Kidney (tissue), 22 donors: ENCODE measurements around the gene GALNT9. TPM values are rescaled to one million over a fixed set of nuclear protein-coding genes. Genes with fewer than 3 reads are reported as not detected.
"Not testable (repeated sequence)": the region's sequence is repeated elsewhere in the genome, so short reads cannot be mapped to it uniquely, and the experiment has no call there.

Source experiments
- DNase-seq, 5 donors: peaks; one replicate each; pipeline ENCODE4 v3.0.0-alpha.2; 2013 to 2020
- FAIRE-seq: peaks from 2 replicates; lab custom pipeline; 2012; peaks lifted over from hg19 to GRCh38; lab: Jason Lieb, UNC
- H3K27ac ChIP-seq, 2 donors: one replicate each; pipeline ENCODE4 v1.7.0; 2013; ENCODE audit warnings: low read depth in 2 of 2, low read length in 2 of 2, inconsistent platforms in 1 of 2
- H3K27me3 ChIP-seq: one replicate; pipeline ENCODE4 v1.7.1; 2013; ENCODE audit warnings: low read length, inconsistent platforms; ENCODE audit not compliant: control insufficient read depth, insufficient read depth
- H3K36me3 ChIP-seq, 3 donors: one replicate each; pipeline versions ENCODE4 v1.7.0 to v1.7.1; 2013; ENCODE audit warnings: low read length in 3 of 3, control low read depth in 1 of 3, inconsistent platforms in 1 of 3; ENCODE audit not compliant: insufficient read depth in 3 of 3, control insufficient read depth in 2 of 3
- H3K4me1 ChIP-seq, 3 donors: one replicate each; pipeline versions ENCODE4 v1.7.0 to v1.7.1; 2013; ENCODE audit warnings: low read length in 3 of 3, inconsistent platforms in 1 of 3, low read depth in 1 of 3; ENCODE audit not compliant: control insufficient read depth in 2 of 3, insufficient read depth in 2 of 3
- H3K4me3 ChIP-seq, 3 donors: one replicate each; pipeline versions ENCODE4 v1.7.0 to v1.8.1; 2013; ENCODE audit warnings: low read length in 3 of 3, control low read depth in 1 of 3, inconsistent platforms in 1 of 3
- H3K9ac ChIP-seq, 3 donors: one replicate each; pipeline versions ENCODE4 v1.7.0 to v1.7.1; 2013; ENCODE audit warnings: low read length in 3 of 3, control low read depth in 1 of 3, inconsistent platforms in 1 of 3
- H3K9me3 ChIP-seq, 3 donors: one replicate each; pipeline versions ENCODE4 v1.7.0 to v1.7.1; 2013; ENCODE audit warnings: low read length in 3 of 3, control low read depth in 1 of 3, inconsistent platforms in 1 of 3; ENCODE audit not compliant: control insufficient read depth in 2 of 3, insufficient read depth in 1 of 3
- CTCF ChIP-seq: IDR thresholded peaks from 3 replicates; pipeline ENCODE4 v1.5.1; 2012; ENCODE audit warnings: mild to moderate bottlenecking, moderate library complexity, borderline replicate concordance; ENCODE audit not compliant: insufficient read depth; ENCODE audit errors: extremely low read depth
- intact Hi-C: fragments of 100-400 bp; cut with DNase I; formaldehyde crosslinking; loops from one replicate; pipeline ENCODE4 v1.11.1; 2022
- long read RNA-seq, 10 donors: library from polyadenylated mRNA in 1 of 10; unstranded in 1 of 10; transcript quantifications; one replicate each; pipeline ENCODE4 v2.0.0 and lab custom pipeline, GENCODE V29; 2021 to 2026
- polyA plus RNA-seq: library from polyadenylated mRNA; stranded (reverse); fragments of 350-450 nt; fragmentation: Illumina TruSeq; extraction: RNeasy Lipid Tissue Mini Kit (QIAGEN cat#74804); gene quantifications from one replicate; pipeline ENCODE4 v1.2.3, GENCODE V29; 2014; ENCODE audit warnings: low read depth, low replicate concordance; ENCODE audit not compliant: insufficient read depth
- total RNA-seq: library from RNA; stranded (reverse); fragmentation: NEBNext Ultra II Directional; extraction: Animal tissue kit (Norgen Biotek cat#: 25700); gene quantifications from one replicate; pipeline ENCODE4 v1.2.1, GENCODE V29; 2021
- donor health status: control.
- donor health status: control.
- donor health status: control.
- donor health status: control.
- donor health status: control.
- donor health status: DM: yes; HTN: yes; CAD: no.
- donor health status: Normal renal cell carcinoma (clear cell type).

Gene GALNT9
- total RNA-seq (20.7 TPM), polyA plus RNA-seq (4.8 TPM)
- long read RNA-seq, donor 1, partial matches to known transcripts: 0 of 2 reads
- long read RNA-seq, donor 1, other reads (novel, unspliced or antisense): 0 of 2 reads
- long read RNA-seq, donor 2, partial matches to known transcripts: 0 of 3 reads
- long read RNA-seq, donor 2, other reads (novel, unspliced or antisense): 0 of 3 reads
- long read RNA-seq, donor 3, partial matches to known transcripts: 0 of 3 reads
- long read RNA-seq, donor 3, other reads (novel, unspliced or antisense): 0 of 3 reads
- long read RNA-seq, donor 4, partial matches to known transcripts: 0 of 3 reads
- long read RNA-seq, donor 4, other reads (novel, unspliced or antisense): 0 of 3 reads
- long read RNA-seq, donor 5: 0 reads
- long read RNA-seq, donor 6, partial matches to known transcripts: 0 of 1 reads
- long read RNA-seq, donor 6, other reads (novel, unspliced or antisense): 0 of 1 reads
- long read RNA-seq, donor 7, transcript GALNT9-201 (11 exons, 2,410 nt): major isoform, 9 of 39 reads
- long read RNA-seq, donor 7, partial matches to known transcripts: 8 of 39 reads
- long read RNA-seq, donor 7, other reads (novel, unspliced or antisense): 21 of 39 reads
- long read RNA-seq, donor 8: 0 reads
- long read RNA-seq, donor 9, partial matches to known transcripts: 0 of 1 reads
- long read RNA-seq, donor 9, other reads (novel, unspliced or antisense): 0 of 1 reads
- long read RNA-seq, donor 10, partial matches to known transcripts: 0 of 1 reads
- long read RNA-seq, donor 10, other reads (novel, unspliced or antisense): 0 of 1 reads

DNA sequence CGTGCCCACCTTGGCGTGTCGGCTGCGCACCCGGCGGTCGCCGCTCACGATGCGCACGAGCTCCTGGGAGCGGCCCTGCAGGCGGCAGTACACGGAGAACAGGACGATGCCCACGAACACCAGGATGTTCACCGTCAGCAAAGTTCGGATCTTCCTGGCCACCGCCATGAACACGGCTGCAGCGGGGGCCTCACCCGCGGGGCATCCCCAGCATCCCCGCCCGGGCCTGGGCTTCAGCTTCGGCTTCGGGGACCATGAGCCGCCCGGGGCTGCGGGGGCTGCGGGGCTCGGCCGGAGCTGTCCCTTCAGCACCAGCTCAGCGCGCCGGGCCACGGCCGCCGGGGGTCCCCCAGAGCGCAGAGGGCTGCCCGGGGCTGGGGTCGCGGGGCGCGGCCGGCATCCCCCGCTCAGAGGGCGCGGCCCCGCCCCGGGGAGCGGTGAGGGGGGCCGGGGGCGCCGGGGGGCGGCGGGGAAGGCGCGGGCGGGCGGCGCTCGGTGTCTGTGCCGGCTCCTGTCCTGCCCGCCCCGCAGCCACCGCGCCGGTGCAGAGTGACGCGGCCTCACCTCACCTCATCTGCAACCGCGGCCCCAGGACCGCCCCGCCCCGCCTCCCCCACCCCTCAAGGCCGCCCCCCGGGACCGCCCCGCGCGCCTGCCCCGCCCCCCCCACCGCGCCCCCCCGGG, at the start of gene GALNT9:
TSS of gene GALNT9 (minus strand) at position 554 of the 684 bp plus-strand sequence. CDS start at position 168, 386 bp downstream.
- Histone ChIP-seq H3K27ac (no peak within 1 kb of the TSS), H3K36me3 (no peaks in the 10 kb centered on the region), H3K9ac (no peak within 1 kb of the TSS), H3K4me3 (no peak within 1 kb of the TSS), H3K27me3 (peaks cover 14% of the 10 kb centered on the region), H3K9me3 (no peaks in the 10 kb centered on the region), H3K4me1 (peaks cover 0 to 8% (median 0%) of the 10 kb centered on the region in 3 donors)
- FAIRE-seq (no peak), DNase-seq (peak; percentile 72 to 80 (median 77))
- intact Hi-C loops: no loop called here
- no peak for TF ChIP-seq CTCF

- DNase-seq: peak in 1 of 5 donors; percentile 25
- H3K27ac ChIP-seq, H3K36me3 ChIP-seq, H3K4me3 ChIP-seq, H3K9ac ChIP-seq, intact Hi-C loops, H3K4me1 ChIP-seq, H3K9me3 ChIP-seq, FAIRE-seq: not testable (repeated sequence)
- H3K27me3 ChIP-seq: peaks cover 15% of the 10 kb centered on the region
These were observed 49.7 kb upstream of the GALNT9 start for GRCh38 chr12:132379057-132379456.

DNA sequence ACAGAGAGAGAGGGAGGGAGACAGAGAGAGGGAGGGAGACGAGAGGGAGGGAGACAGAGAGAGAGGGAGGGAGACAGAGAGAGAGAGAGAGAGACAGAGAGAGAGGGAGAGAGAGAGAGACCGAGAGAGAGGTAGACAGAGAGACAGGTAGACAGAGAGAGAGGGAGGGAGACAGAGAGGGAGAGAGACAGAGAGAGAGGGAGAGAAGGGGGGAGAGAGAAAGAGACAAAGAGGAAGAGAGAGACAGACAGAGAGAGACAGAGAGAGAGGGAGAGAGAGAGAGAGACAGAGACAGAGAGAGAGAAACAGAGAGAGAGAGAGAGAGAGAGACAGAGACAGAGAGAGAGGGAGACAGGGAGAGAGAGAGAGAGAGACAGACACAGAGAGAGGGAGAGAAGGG, 47.8 kb upstream of the GALNT9 start:
- DNase-seq (no peak), FAIRE-seq (no peak)
- no peak for TF ChIP-seq CTCF
- no peak overlapping the region for H3K9ac ChIP-seq
- no peaks in the 10 kb centered on the region for H3K9me3 ChIP-seq
- no peaks in the 10 kb centered on the region for H3K4me1 ChIP-seq
- H3K27ac ChIP-seq: no peak overlapping the region
- peaks cover 11% of the 10 kb centered on the region for H3K27me3 ChIP-seq
- H3K4me3 ChIP-seq: no peak overlapping the region
- intact Hi-C loops: no loop called here
- no peaks in the 10 kb centered on the region for H3K36me3 ChIP-seq
